CD14-positive monocyte (primary cell): ENCODE measurements around the gene CDK19. TPM values are rescaled to one million over a fixed set of nuclear protein-coding genes. Genes with fewer than 3 reads are reported as not detected.

Experiments used
- DNase-seq, 3 donors: peaks; one replicate each; pipeline ENCODE4 v3.0.0-alpha.2; 2011 to 2022
- H2AFZ ChIP-seq: 2 replicates; pipeline ENCODE4 v1.6.0; 2012; ENCODE audit warnings: mild to moderate bottlenecking, low read depth, low read length, inconsistent platforms; ENCODE audit not compliant: insufficient read depth, poor library complexity, severe bottlenecking
- H3K27ac ChIP-seq, 2 donors: 1 replicate in 1 of 2; 2 replicates in 1 of 2; pipeline ENCODE4 v1.5.1; 2012 to 2013; ENCODE audit warnings: low read length in 2 of 2, control low read depth in 1 of 2, inconsistent platforms in 1 of 2, low read depth in 1 of 2, mild to moderate bottlenecking in 1 of 2
- H3K27me3 ChIP-seq, 2 donors: one replicate each; pipeline versions ENCODE4 v1.6.0 to v1.6.1; 2011 to 2013; ENCODE audit warnings: low read length in 2 of 2; ENCODE audit not compliant: control insufficient read depth in 2 of 2, insufficient read depth in 2 of 2
- H3K36me3 ChIP-seq, 2 donors: replicated peaks in 1 of 2; 1 replicate in 1 of 2; 2 replicates in 1 of 2; pipeline versions ENCODE4 v1.5.1 to v1.6.1; 2012 to 2013; ENCODE audit warnings: low read length in 2 of 2, control low read depth in 1 of 2, inconsistent platforms in 1 of 2, mild to moderate bottlenecking in 1 of 2; ENCODE audit not compliant: insufficient read depth in 2 of 2, control insufficient read depth in 1 of 2
- H3K4me1 ChIP-seq, 2 donors: 1 replicate in 1 of 2; 2 replicates in 1 of 2; pipeline versions ENCODE4 v1.5.1 to v1.6.1; 2012 to 2013; ENCODE audit warnings: low read length in 2 of 2, control low read depth in 1 of 2, inconsistent platforms in 1 of 2, mild to moderate bottlenecking in 1 of 2, moderate library complexity in 1 of 2; ENCODE audit not compliant: insufficient read depth in 2 of 2, control insufficient read depth in 1 of 2
- H3K4me2 ChIP-seq: replicated peaks from 2 replicates; pipeline ENCODE3; 2012; ENCODE audit warnings: low read length, moderate library complexity, mild to moderate bottlenecking; ENCODE audit not compliant: poor library complexity, severe bottlenecking; ENCODE audit errors: extremely low read depth
- H3K4me3 ChIP-seq, 3 experiments: fragments of 200-600 bp in 1 of 3; sonication (generic) in 1 of 3; replicated peaks in 1 of 3; 1 replicate in 2 of 3; 2 replicates in 1 of 3; pipeline ENCODE4 v1.5.1; 2011 to 2013; ENCODE audit warnings: low read length in 3 of 3, mild to moderate bottlenecking in 3 of 3, control low read depth in 2 of 3, low read depth in 2 of 3, inconsistent platforms in 1 of 3, moderate library complexity in 1 of 3
- H3K79me2 ChIP-seq: 2 replicates; pipeline ENCODE4 v1.6.0; 2012; ENCODE audit warnings: mild to moderate bottlenecking, control low read depth, inconsistent platforms, low read length, moderate library complexity; ENCODE audit not compliant: insufficient read depth
- H3K9ac ChIP-seq: 2 replicates; pipeline ENCODE4 v1.6.0; 2017; ENCODE audit warnings: low read length, mild to moderate bottlenecking; ENCODE audit not compliant: insufficient read depth, poor library complexity, severe bottlenecking
- H3K9me3 ChIP-seq, 2 donors: replicated peaks in 1 of 2; 1 replicate in 1 of 2; 2 replicates in 1 of 2; pipeline versions ENCODE4 v1.5.1 to v1.6.1; 2012 to 2013; ENCODE audit warnings: low read length in 2 of 2, control low read depth in 1 of 2; ENCODE audit not compliant: control insufficient read depth in 1 of 2, insufficient read depth in 1 of 2
- H4K20me1 ChIP-seq: 2 replicates; pipeline ENCODE4 v1.6.0; 2012; ENCODE audit warnings: mild to moderate bottlenecking, low read length, control low read depth, moderate library complexity; ENCODE audit not compliant: insufficient read depth
- H3K27ac Mint-ChIP-seq, 7 donors: one replicate each; pipeline ENCODE4 v1.8.0; 2020; ENCODE audit warnings: mild to moderate bottlenecking in 7 of 7, mixed read lengths in 7 of 7, moderate library complexity in 6 of 7, inconsistent platforms in 2 of 7
- H3K27me3 Mint-ChIP-seq, 3 donors: one replicate each; pipeline ENCODE4 v1.8.0; 2021 to 2022; ENCODE audit warnings: low read depth in 3 of 3, mild to moderate bottlenecking in 3 of 3, mixed read lengths in 3 of 3, moderate library complexity in 3 of 3, inconsistent platforms in 1 of 3
- H3K36me3 Mint-ChIP-seq, 2 donors: one replicate each; pipeline ENCODE4 v1.8.0; 2020; ENCODE audit warnings: mixed read lengths in 2 of 2, inconsistent platforms in 1 of 2, mild to moderate bottlenecking in 1 of 2
- H3K4me1 Mint-ChIP-seq: one replicate; pipeline ENCODE4 v1.8.0; 2020; ENCODE audit warnings: mild to moderate bottlenecking, mixed read lengths
- H3K4me3 Mint-ChIP-seq, 2 donors: one replicate each; pipeline ENCODE4 v1.8.0; 2020; ENCODE audit warnings: mild to moderate bottlenecking in 2 of 2, mixed read lengths in 2 of 2, moderate library complexity in 1 of 2
- H3K9me3 Mint-ChIP-seq, 7 donors: one replicate each; pipeline ENCODE4 v1.8.0; 2020 to 2022; ENCODE audit warnings: mixed read lengths in 7 of 7, mild to moderate bottlenecking in 6 of 7, moderate library complexity in 6 of 7, inconsistent platforms in 2 of 7
- WGBS: methylation state at CpG from one replicate; pipeline ENCODE4 v1.1.5; 2013; ENCODE audit warnings: missing lambda C conversion rate; ENCODE audit not compliant: insufficient coverage; 5-methylcytosine and 5-hydroxymethylcytosine counted together
- intact Hi-C, 2 donors: fragments of 100-400 bp; cut with micrococcal nuclease; formaldehyde crosslinking; loops; one replicate each; pipeline versions ENCODE4 v1.15.0 to v1.15.1; 2023
- polyA plus RNA-seq, 3 donors: library from polyadenylated mRNA; depleted of rRNA in 1 of 3; unstranded in 2 of 3; stranded (reverse) in 1 of 3; fragments of 300-500 nt in 2 of 3; fragments of >200 nt in 1 of 3; fragmentation: Illumina TruSeq in 2 of 3; gene quantifications; 1 replicate in 2 of 3; 2 replicates in 1 of 3; pipeline ENCODE4 v1.2.3, GENCODE V29; 2012 to 2021
- TF ChIP-seq, protein P1 (sequence below): fragments of 200-600 bp; IDR thresholded peaks from one replicate; pipeline ENCODE4 v1.8.0; 2022; ENCODE audit warnings: antibody characterized with exemption, mild to moderate bottlenecking

Gene CDK19
- polyA plus RNA-seq, 3 donors = 2.7 to 12.0 (median 3.9) TPM

DNA sequence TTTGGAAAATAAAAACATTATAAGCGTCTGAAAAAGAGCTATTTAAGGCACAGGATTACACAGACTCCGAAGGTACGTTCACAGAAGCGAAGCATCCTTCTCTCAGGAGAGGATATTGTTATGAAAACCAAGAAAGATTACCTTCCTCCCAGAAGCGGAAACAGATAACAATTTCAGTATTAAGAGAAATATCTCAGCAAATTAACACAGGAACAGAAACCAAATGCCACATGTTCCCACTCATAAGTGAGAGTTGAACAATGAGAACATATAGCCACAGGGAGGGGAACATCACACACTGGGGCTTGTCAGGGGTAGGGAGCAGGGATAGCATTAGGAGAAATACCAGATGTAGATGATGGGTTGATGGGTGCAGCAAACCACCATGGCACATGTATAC is 109.7 kb downstream of the CDK19 start:
- peak in 1 of 3 donors; percentile 14 for DNase-seq
- Histone ChIP-seq H3K36me3 (no peaks in the 10 kb centered on the region), H2AFZ (no peak overlapping the region), H3K79me2 (peaks cover 41% of the 10 kb centered on the region), H3K9me3 (no peaks in the 10 kb centered on the region), H3K27ac (peak overlapping the region in 1 of 2 donors; percentile 28), H4K20me1 (no peaks in the 10 kb centered on the region), H3K4me1 (peaks cover 39 to 46% of the 10 kb centered on the region in 2 donors), H3K27me3 (no peaks in the 10 kb centered on the region), H3K4me2 (peak overlapping the region; percentile 1), H3K4me3 (no peak overlapping the region), H3K9ac (no peak overlapping the region)
- Mint-ChIP-seq H3K36me3 (peaks cover 10 to 12% of the 10 kb centered on the region in 2 donors), H3K4me3 (no peak overlapping the region), H3K9me3 (no peaks in the 10 kb centered on the region), H3K4me1 (peaks cover 42% of the 10 kb centered on the region), H3K27me3 (peaks cover 0 to 3% (median 2%) of the 10 kb centered on the region in 3 donors), H3K27ac (peak overlapping the region; percentile 24 to 82 (median 51))
- intact Hi-C loops = no loop called here
- no CpG with 5 or more reads among the region's 5 CpGs for WGBS
- TF ChIP-seq, protein P1, sequence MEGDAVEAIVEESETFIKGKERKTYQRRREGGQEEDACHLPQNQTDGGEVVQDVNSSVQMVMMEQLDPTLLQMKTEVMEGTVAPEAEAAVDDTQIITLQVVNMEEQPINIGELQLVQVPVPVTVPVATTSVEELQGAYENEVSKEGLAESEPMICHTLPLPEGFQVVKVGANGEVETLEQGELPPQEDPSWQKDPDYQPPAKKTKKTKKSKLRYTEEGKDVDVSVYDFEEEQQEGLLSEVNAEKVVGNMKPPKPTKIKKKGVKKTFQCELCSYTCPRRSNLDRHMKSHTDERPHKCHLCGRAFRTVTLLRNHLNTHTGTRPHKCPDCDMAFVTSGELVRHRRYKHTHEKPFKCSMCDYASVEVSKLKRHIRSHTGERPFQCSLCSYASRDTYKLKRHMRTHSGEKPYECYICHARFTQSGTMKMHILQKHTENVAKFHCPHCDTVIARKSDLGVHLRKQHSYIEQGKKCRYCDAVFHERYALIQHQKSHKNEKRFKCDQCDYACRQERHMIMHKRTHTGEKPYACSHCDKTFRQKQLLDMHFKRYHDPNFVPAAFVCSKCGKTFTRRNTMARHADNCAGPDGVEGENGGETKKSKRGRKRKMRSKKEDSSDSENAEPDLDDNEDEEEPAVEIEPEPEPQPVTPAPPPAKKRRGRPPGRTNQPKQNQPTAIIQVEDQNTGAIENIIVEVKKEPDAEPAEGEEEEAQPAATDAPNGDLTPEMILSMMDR = no peak

DNA sequence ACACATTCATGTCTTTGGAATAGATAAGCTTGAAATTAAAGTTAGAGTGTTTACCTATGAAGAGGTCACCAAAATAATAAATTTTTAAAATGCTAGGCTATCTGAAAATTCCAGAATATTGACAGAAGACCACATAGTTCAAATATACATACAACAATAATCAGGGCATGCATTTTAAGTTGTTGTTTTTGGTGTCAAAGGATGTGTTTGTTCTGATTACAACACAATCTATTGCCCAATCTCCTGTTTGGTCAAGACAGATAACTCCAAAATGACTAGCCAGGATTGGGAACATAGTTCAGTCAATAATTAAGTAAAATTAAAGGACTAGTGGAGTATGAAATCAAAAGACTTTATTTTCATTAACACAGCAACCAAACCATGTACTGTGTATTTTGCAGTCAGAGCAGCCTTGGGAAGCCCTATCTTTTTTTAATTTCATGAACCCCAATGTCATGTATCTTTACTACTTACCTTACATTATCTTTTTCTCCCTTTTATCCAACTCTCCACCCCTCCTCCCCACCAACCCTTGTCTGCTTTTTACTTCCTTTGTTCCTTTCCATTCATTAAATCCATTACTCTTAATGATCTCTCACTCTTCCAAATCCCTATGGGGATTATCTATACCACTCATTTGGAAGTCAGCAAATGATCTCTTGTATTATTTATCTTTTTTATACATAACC is 111.2 kb downstream of the CDK19 start:
- H3K27ac Mint-ChIP-seq = peak overlapping the region in 3 of 7 donors; percentile 27 to 79 (median 60)
- Histone ChIP-seq H2AFZ (no peak overlapping the region), H3K36me3 (peaks cover 0 to 2% of the 10 kb centered on the region in 2 donors), H4K20me1 (no peaks in the 10 kb centered on the region), H3K9me3 (no peaks in the 10 kb centered on the region), H3K27ac (peak overlapping the region in 1 of 2 donors; percentile 23), H3K79me2 (peaks cover 37% of the 10 kb centered on the region), H3K9ac (no peak overlapping the region), H3K4me3 (peak overlapping the region in 1 of 3 experiments; percentile 42), H3K4me2 (peak overlapping the region; percentile 51), H3K27me3 (no peaks in the 10 kb centered on the region), H3K4me1 (peaks cover 39 to 45% of the 10 kb centered on the region in 2 donors)
- H3K36me3 Mint-ChIP-seq = peaks cover 5 to 7% of the 10 kb centered on the region in 2 donors
- TF ChIP-seq, protein P1 = no peak
- no peaks in the 10 kb centered on the region for H3K9me3 Mint-ChIP-seq
- DNase-seq = peak; percentile 7 to 51 (median 46)
- intact Hi-C loops = no loop called here
- peaks cover 0 to 3% (median 3%) of the 10 kb centered on the region in 3 donors for H3K27me3 Mint-ChIP-seq
- H3K4me1 Mint-ChIP-seq = peaks cover 42% of the 10 kb centered on the region
- no peak overlapping the region for H3K4me3 Mint-ChIP-seq
